ENCODE data around the gene GFOD1. TPM values are rescaled to one million over a fixed set of nuclear protein-coding genes. Genes with fewer than 3 reads are reported as not detected.

Gene GFOD1
- total RNA-seq, 4 donors from 2014 or later, result 16.1 to 30.7 (median 22.9) TPM

GRCh38 chr6:13431861-13432465, 55.4 kb downstream of the GFOD1 start:
- no peaks in the 10 kb centered on the region for H3K9me3 ChIP-seq
- WGBS, 2 donors, result 43 to 47% methylated on average over 5 of the region's 5 CpGs
- H3K4me1 ChIP-seq, result peaks cover 9 to 79% (median 14%) of the 10 kb centered on the region in 3 donors
- no peaks in the 10 kb centered on the region for H3K27me3 ChIP-seq
- peak overlapping the region in 2 of 4 donors; percentile 26 to 32 for H3K27ac ChIP-seq
- no peaks in the 10 kb centered on the region for H3K36me3 ChIP-seq
- no peak overlapping the region for H3K4me3 ChIP-seq
- DNase-seq, result no peak
- TF ChIP-seq POLR2A (IDR thresholded peaks at IDR 0.05), result no peak
- no peak for TF ChIP-seq CTCF (IDR thresholded peaks at IDR 0.05)
- intact Hi-C loops (cut with DNase I), result no loop called here

- H3K27me3 ChIP-seq, result no peaks in the 10 kb centered on the region
- peaks cover 12 to 79% (median 21%) of the 10 kb centered on the region in 3 donors for H3K4me1 ChIP-seq
- WGBS, 2 donors, result 77 to 78% methylated on average over 6 of the region's 6 CpGs
- H3K4me3 ChIP-seq, result no peak overlapping the region
- TF ChIP-seq POLR2A (IDR thresholded peaks at IDR 0.05) (no peak), CTCF (IDR thresholded peaks at IDR 0.05) (no peak)
- no peaks in the 10 kb centered on the region for H3K9me3 ChIP-seq
- peak overlapping the region in 1 of 4 donors; percentile 26 for H3K27ac ChIP-seq
- DNase-seq, result no peak
- intact Hi-C loops (cut with DNase I), result no loop called here
- no peaks in the 10 kb centered on the region for H3K36me3 ChIP-seq
These were observed 56.2 kb downstream of the GFOD1 start for GRCh38 chr6:13431059-13431656.

GRCh38 chr6:13429406-13429753, 58.0 kb downstream of the GFOD1 start:
- 33 to 47% methylated on average over 5 of the region's 5 CpGs for WGBS, 2 donors
- Histone ChIP-seq H3K36me3 (no peaks in the 10 kb centered on the region), H3K4me1 (peaks cover 13 to 89% (median 33%) of the 10 kb centered on the region in 3 donors), H3K27ac (peak overlapping the region in 3 of 4 donors; percentile 58 to 70 (median 69)), H3K4me3 (no peak overlapping the region), H3K27me3 (no peaks in the 10 kb centered on the region), H3K9me3 (no peaks in the 10 kb centered on the region)
- intact Hi-C loops (cut with DNase I), result no loop called here
- no peak for DNase-seq
- TF ChIP-seq POLR2A (IDR thresholded peaks at IDR 0.05) (no peak), CTCF (IDR thresholded peaks at IDR 0.05) (no peak)

GRCh38 chr6:13428583-13429405, 58.6 kb downstream of the GFOD1 start:
- 62 to 73% methylated on average over 11 to 13 of the region's 13 CpGs for WGBS, 2 donors
- H3K27me3 ChIP-seq, result no peaks in the 10 kb centered on the region
- DNase-seq, result no peak
- no peak overlapping the region for H3K4me3 ChIP-seq
- TF ChIP-seq CTCF (IDR thresholded peaks at IDR 0.05) (no peak), POLR2A (IDR thresholded peaks at IDR 0.05) (no peak)
- intact Hi-C loops (cut with DNase I), result no loop called here
- peak overlapping the region in 3 of 4 donors; percentile 58 to 70 (median 69) for H3K27ac ChIP-seq
- peaks cover 13 to 94% (median 33%) of the 10 kb centered on the region in 3 donors for H3K4me1 ChIP-seq
- H3K9me3 ChIP-seq, result no peaks in the 10 kb centered on the region
- H3K36me3 ChIP-seq, result no peaks in the 10 kb centered on the region

All from esophagus squamous epithelium (tissue), 5 donors.